Measurements from ENCODE around the gene PCCA. TPM values are rescaled to one million over a fixed set of nuclear protein-coding genes. Genes with fewer than 3 reads are reported as not detected.
A peak's percentile ranks its signal among the peaks of the same experiment; 100 is the strongest.

PCCA gene
- total and polyA plus RNA-seq, 2 of the 13 experiments (the other 11 are each of a cell fraction or from before 2014, with no cell fraction given), result 15.0 to 32.2 TPM

DNA sequence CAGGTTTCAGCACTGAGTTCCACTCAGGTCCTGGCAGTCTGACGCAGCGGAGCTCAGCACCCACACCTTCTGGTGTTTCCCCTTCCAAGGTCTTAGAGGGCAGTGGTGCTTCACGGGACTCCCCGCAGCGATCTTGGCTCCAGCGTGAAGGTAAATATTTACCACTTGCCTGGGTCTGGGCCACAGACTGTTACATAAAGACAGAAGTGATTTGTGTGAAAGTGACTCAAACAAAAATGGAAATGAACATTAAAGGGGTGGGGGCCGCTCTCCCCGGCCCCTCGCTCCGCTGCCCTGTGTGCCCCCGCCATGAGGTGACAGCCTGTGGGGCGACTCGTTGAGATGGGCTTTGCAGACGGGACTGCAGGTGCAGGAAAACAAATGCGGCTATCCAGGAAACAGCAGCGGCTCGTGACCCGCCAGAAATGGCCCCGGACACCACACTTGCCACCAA is 444.7 kb downstream of the PCCA start (continued):
- TF ChIP-seq, protein P1, sequence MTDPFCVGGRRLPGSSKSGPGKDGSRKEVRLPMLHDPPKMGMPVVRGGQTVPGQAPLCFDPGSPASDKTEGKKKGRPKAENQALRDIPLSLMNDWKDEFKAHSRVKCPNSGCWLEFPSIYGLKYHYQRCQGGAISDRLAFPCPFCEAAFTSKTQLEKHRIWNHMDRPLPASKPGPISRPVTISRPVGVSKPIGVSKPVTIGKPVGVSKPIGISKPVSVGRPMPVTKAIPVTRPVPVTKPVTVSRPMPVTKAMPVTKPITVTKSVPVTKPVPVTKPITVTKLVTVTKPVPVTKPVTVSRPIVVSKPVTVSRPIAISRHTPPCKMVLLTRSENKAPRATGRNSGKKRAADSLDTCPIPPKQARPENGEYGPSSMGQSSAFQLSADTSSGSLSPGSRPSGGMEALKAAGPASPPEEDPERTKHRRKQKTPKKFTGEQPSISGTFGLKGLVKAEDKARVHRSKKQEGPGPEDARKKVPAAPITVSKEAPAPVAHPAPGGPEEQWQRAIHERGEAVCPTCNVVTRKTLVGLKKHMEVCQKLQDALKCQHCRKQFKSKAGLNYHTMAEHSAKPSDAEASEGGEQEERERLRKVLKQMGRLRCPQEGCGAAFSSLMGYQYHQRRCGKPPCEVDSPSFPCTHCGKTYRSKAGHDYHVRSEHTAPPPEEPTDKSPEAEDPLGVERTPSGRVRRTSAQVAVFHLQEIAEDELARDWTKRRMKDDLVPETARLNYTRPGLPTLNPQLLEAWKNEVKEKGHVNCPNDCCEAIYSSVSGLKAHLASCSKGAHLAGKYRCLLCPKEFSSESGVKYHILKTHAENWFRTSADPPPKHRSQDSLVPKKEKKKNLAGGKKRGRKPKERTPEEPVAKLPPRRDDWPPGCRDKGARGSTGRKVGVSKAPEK (CRISPR knock-in tag; IDR thresholded peaks at IDR 0.05; ENCODE audit: borderline replicate concordance), result no peak
- TF ChIP-seq ZNF30 (CRISPR knock-in tag; IDR thresholded peaks at IDR 0.05) (no peak), DR1 (CRISPR knock-in tag; IDR thresholded peaks at IDR 0.05) (no peak), TEAD3 (CRISPR knock-in tag; optimal IDR thresholded peaks at IDR 0.05; ENCODE audit: borderline replicate concordance) (peak; percentile 23), NR2F1 (CRISPR knock-in tag; IDR thresholded peaks at IDR 0.05) (no peak), NFE2L2 (IDR thresholded peaks at IDR 0.05; ENCODE audit: low read length) (no peak), PCBP2 (optimal IDR thresholded peaks at IDR 0.05; ENCODE audit: low read depth, low read length, poor library complexity, severe bottlenecking) (no peak), ZNF570 (CRISPR knock-in tag; IDR thresholded peaks at IDR 0.05; ENCODE audit: borderline replicate concordance) (no peak), ISL2 (CRISPR knock-in tag; IDR thresholded peaks at IDR 0.05) (no peak), SOX6 (IDR thresholded peaks at IDR 0.05) (no peak), SOX6 (CRISPR knock-in tag; IDR thresholded peaks at IDR 0.05) (peak; percentile 52; the same call in 1 of the 2 replicates)
- TF ChIP-seq, protein P2, sequence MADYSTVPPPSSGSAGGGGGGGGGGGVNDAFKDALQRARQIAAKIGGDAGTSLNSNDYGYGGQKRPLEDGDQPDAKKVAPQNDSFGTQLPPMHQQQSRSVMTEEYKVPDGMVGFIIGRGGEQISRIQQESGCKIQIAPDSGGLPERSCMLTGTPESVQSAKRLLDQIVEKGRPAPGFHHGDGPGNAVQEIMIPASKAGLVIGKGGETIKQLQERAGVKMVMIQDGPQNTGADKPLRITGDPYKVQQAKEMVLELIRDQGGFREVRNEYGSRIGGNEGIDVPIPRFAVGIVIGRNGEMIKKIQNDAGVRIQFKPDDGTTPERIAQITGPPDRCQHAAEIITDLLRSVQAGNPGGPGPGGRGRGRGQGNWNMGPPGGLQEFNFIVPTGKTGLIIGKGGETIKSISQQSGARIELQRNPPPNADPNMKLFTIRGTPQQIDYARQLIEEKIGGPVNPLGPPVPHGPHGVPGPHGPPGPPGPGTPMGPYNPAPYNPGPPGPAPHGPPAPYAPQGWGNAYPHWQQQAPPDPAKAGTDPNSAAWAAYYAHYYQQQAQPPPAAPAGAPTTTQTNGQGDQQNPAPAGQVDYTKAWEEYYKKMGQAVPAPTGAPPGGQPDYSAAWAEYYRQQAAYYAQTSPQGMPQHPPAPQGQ (CRISPR knock-in tag; IDR thresholded peaks at IDR 0.05; ENCODE audit: borderline replicate concordance), result no peak
- TF ChIP-seq, protein P3, sequence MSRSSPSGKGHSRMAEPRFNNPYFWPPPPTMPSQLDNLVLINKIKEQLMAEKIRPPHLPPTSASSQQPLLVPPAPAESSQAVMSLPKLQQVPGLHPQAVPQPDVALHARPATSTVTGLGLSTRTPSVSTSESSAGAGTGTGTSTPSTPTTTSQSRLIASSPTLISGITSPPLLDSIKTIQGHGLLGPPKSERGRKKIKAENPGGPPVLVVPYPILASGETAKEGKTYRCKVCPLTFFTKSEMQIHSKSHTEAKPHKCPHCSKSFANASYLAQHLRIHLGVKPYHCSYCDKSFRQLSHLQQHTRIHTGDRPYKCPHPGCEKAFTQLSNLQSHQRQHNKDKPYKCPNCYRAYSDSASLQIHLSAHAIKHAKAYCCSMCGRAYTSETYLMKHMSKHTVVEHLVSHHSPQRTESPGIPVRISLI (CRISPR knock-in tag; IDR thresholded peaks at IDR 0.05; ENCODE audit: borderline replicate concordance), result no peak
- TF ChIP-seq, protein P4, sequence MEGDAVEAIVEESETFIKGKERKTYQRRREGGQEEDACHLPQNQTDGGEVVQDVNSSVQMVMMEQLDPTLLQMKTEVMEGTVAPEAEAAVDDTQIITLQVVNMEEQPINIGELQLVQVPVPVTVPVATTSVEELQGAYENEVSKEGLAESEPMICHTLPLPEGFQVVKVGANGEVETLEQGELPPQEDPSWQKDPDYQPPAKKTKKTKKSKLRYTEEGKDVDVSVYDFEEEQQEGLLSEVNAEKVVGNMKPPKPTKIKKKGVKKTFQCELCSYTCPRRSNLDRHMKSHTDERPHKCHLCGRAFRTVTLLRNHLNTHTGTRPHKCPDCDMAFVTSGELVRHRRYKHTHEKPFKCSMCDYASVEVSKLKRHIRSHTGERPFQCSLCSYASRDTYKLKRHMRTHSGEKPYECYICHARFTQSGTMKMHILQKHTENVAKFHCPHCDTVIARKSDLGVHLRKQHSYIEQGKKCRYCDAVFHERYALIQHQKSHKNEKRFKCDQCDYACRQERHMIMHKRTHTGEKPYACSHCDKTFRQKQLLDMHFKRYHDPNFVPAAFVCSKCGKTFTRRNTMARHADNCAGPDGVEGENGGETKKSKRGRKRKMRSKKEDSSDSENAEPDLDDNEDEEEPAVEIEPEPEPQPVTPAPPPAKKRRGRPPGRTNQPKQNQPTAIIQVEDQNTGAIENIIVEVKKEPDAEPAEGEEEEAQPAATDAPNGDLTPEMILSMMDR (CRISPR knock-in tag; IDR thresholded peaks at IDR 0.05), result peak; percentile 40
- TF ChIP-seq, protein P5, sequence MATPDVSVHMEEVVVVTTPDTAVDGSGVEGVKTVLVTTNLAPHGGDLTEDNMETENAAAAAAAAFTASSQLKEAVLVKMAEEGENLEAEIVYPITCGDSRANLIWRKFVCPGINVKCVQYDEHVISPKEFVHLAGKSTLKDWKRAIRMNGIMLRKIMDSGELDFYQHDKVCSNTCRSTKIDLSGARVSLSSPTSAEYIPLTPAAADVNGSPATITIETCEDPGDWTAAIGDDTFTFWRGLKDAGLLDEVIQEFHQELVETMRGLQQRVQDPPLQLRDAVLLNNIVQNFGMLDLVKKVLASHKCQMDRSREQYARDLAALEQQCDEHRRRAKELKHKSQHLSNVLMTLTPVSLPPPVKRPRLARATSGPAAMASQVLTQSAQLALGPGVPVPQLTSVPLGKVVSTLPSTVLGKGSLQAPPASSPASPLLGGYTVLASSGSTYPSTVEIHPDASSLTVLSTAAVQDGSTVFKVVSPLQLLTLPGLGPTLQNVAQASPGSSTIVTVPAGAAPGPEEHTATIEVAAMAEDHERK (CRISPR knock-in tag; IDR thresholded peaks at IDR 0.05; ENCODE audit: low read depth), result no peak
- TF ChIP-seq, protein P6, sequence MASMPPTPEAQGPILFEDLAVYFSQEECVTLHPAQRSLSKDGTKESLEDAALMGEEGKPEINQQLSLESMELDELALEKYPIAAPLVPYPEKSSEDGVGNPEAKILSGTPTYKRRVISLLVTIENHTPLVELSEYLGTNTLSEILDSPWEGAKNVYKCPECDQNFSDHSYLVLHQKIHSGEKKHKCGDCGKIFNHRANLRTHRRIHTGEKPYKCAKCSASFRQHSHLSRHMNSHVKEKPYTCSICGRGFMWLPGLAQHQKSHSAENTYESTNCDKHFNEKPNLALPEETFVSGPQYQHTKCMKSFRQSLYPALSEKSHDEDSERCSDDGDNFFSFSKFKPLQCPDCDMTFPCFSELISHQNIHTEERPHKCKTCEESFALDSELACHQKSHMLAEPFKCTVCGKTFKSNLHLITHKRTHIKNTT (CRISPR knock-in tag; IDR thresholded peaks at IDR 0.05), result no peak
- TF ChIP-seq, protein P7, sequence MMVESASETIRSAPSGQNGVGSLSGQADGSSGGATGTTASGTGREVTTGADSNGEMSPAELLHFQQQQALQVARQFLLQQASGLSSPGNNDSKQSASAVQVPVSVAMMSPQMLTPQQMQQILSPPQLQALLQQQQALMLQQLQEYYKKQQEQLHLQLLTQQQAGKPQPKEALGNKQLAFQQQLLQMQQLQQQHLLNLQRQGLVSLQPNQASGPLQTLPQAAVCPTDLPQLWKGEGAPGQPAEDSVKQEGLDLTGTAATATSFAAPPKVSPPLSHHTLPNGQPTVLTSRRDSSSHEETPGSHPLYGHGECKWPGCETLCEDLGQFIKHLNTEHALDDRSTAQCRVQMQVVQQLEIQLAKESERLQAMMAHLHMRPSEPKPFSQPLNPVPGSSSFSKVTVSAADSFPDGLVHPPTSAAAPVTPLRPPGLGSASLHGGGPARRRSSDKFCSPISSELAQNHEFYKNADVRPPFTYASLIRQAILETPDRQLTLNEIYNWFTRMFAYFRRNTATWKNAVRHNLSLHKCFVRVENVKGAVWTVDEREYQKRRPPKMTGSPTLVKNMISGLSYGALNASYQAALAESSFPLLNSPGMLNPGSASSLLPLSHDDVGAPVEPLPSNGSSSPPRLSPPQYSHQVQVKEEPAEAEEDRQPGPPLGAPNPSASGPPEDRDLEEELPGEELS (CRISPR knock-in tag; IDR thresholded peaks at IDR 0.05), result peak; percentile 43; the same call in 1 of the 2 replicates
